Measurements from ENCODE around the gene RAD52. TPM values are rescaled to one million over a fixed set of nuclear protein-coding genes. Genes with fewer than 3 reads are reported as not detected.

RAD52 gene
- total and polyA plus RNA-seq, 5 donors from 2014 or later = 2.6 to 13.8 (median 2.9) TPM

DNA sequence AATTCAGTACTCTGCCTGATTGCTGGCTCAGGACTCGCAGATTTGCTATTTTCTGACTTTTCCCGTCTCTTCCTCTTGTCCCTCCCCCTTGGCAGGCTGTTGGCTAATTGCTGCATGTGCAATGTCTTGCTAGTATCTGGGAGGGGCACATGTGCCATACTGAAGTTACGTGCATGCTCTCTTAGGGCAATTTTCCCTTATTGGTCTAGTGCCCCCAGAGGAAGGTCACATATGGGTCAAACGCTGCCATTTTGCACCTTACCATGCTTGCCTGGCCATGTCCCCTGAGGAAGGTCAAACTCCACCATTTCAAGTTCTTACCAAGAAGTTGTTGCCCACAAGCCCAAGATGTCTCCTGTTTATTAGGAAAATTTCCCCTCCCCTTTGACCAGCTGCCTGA, 27.7 kb upstream of the RAD52 start:
- DNase-seq = no peak
- Mint-ChIP-seq H3K27me3 (peaks cover 14% of the 10 kb centered on the region), H3K27ac (no peak overlapping the region), H3K4me3 (no peak overlapping the region), H3K36me3 (no peaks in the 10 kb centered on the region), H3K9me3 (no peaks in the 10 kb centered on the region), H3K4me1 (no peaks in the 10 kb centered on the region)
- Histone ChIP-seq H3K36me3 (ENCODE audit: control insufficient read depth, insufficient read depth, low read length) (no peaks in the 10 kb centered on the region), H3K4me3 (ENCODE audit: low read depth, low read length) (no peak overlapping the region), H3K27ac (ENCODE audit: insufficient read depth, low read length, poor library complexity, severe bottlenecking) (no peak overlapping the region), H3K27me3 (ENCODE audit: control insufficient read depth, insufficient read depth, low read length) (no peaks in the 10 kb centered on the region), H3K4me1 (ENCODE audit: control insufficient read depth, insufficient read depth, low read length, poor library complexity, severe bottlenecking) (no peaks in the 10 kb centered on the region), H3K9me3 (ENCODE audit: control insufficient read depth in 2 of 2, low read length in 2 of 2) (no peaks in the 10 kb centered on the region)
- ATAC-seq (ENCODE audit: low read depth in 2 of 2) = no peak

GRCh38 chr12:976644-977043, 27.1 kb upstream of the RAD52 start:
- no peak for ATAC-seq (ENCODE audit: low read depth in 2 of 2)
- no peak overlapping the region for H3K4me3 Mint-ChIP-seq
- H3K27me3 Mint-ChIP-seq = peaks cover 14% of the 10 kb centered on the region
- Histone ChIP-seq H3K27ac (ENCODE audit: insufficient read depth, low read length, poor library complexity, severe bottlenecking) (no peak overlapping the region), H3K4me1 (ENCODE audit: control insufficient read depth, insufficient read depth, low read length, poor library complexity, severe bottlenecking) (no peaks in the 10 kb centered on the region), H3K36me3 (ENCODE audit: control insufficient read depth, insufficient read depth, low read length) (no peaks in the 10 kb centered on the region), H3K4me3 (ENCODE audit: low read depth, low read length) (no peak overlapping the region), H3K9me3 (ENCODE audit: control insufficient read depth in 2 of 2, low read length in 2 of 2) (no peaks in the 10 kb centered on the region), H3K27me3 (ENCODE audit: control insufficient read depth, insufficient read depth, low read length) (no peaks in the 10 kb centered on the region)
- DNase-seq = no peak
- no peak overlapping the region for H3K27ac Mint-ChIP-seq
- no peaks in the 10 kb centered on the region for H3K9me3 Mint-ChIP-seq
- no peaks in the 10 kb centered on the region for H3K36me3 Mint-ChIP-seq
- H3K4me1 Mint-ChIP-seq = no peaks in the 10 kb centered on the region

DNA sequence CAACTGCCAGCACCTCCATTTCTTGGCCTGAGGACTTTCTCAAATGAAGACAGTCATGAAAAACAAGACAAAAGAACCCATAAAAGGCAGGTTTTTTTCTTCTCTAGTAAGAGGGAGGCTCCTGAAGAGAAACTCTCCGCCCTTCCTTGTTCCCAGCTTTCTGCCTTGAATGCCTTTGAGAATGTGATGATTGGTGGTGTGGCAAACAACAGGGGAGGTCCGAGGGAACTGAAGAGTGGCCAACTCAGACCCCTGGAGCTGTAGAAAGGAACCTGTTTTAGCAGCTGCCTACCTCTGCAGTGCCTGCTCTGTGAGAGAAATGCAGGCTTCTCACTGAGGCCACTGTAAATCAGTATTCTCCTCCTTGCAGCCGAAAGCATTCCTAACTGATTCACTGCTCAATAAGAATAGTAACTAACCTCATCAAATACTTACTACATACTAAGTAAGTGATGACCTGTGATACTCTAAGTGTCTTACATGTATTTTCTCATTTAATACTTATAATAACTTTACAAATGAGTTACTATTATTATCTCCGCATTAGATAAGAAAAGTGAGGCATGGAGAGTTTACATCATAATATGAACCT, 24.9 kb upstream of the RAD52 start:
- H3K4me1 Mint-ChIP-seq = no peaks in the 10 kb centered on the region
- no peak overlapping the region for H3K4me3 ChIP-seq (ENCODE audit: low read depth, low read length)
- H3K9me3 ChIP-seq (ENCODE audit: control insufficient read depth in 2 of 2, low read length in 2 of 2) = no peaks in the 10 kb centered on the region
- no peaks in the 10 kb centered on the region for H3K36me3 ChIP-seq (ENCODE audit: control insufficient read depth, insufficient read depth, low read length)
- H3K36me3 Mint-ChIP-seq = no peaks in the 10 kb centered on the region
- no peak overlapping the region for H3K27ac Mint-ChIP-seq
- H3K9me3 Mint-ChIP-seq = no peaks in the 10 kb centered on the region
- H3K27ac ChIP-seq (ENCODE audit: insufficient read depth, low read length, poor library complexity, severe bottlenecking) = no peak overlapping the region
- H3K4me1 ChIP-seq (ENCODE audit: control insufficient read depth, insufficient read depth, low read length, poor library complexity, severe bottlenecking) = no peaks in the 10 kb centered on the region
- H3K4me3 Mint-ChIP-seq = no peak overlapping the region
- H3K27me3 Mint-ChIP-seq = peaks cover 14% of the 10 kb centered on the region
- no peaks in the 10 kb centered on the region for H3K27me3 ChIP-seq (ENCODE audit: control insufficient read depth, insufficient read depth, low read length)
- DNase-seq (no peak), ATAC-seq (ENCODE audit: low read depth in 2 of 2) (no peak)

DNA sequence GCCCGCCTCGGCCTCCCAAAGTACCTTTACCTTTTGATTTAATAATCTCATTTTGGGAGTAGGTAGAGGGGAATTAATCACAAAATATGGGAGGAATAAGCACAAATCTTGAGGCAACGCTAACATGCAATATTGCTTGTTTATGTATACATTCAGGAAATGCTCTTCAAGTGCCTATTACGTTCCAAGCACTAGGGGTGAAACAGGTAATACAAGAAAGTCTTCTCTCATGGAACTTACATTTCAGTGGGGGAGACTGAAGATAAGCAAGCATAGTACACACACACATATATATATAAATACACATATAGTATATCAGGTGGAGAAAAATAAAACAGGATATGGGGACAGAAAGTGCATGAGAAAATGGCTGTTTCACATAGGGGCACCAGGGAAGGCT, 22.5 kb upstream of the RAD52 start:
- no peaks in the 10 kb centered on the region for H3K4me1 Mint-ChIP-seq
- Histone ChIP-seq H3K27me3 (ENCODE audit: control insufficient read depth, insufficient read depth, low read length) (no peaks in the 10 kb centered on the region), H3K4me1 (ENCODE audit: control insufficient read depth, insufficient read depth, low read length, poor library complexity, severe bottlenecking) (no peaks in the 10 kb centered on the region), H3K27ac (ENCODE audit: insufficient read depth, low read length, poor library complexity, severe bottlenecking) (no peak overlapping the region), H3K4me3 (ENCODE audit: low read depth, low read length) (no peak overlapping the region), H3K9me3 (ENCODE audit: control insufficient read depth in 2 of 2, low read length in 2 of 2) (no peaks in the 10 kb centered on the region), H3K36me3 (ENCODE audit: control insufficient read depth, insufficient read depth, low read length) (no peaks in the 10 kb centered on the region)
- no peaks in the 10 kb centered on the region for H3K36me3 Mint-ChIP-seq
- DNase-seq = no peak
- no peak for ATAC-seq (ENCODE audit: low read depth in 2 of 2)
- no peak overlapping the region for H3K4me3 Mint-ChIP-seq
- peaks cover 17% of the 10 kb centered on the region for H3K27me3 Mint-ChIP-seq
- no peaks in the 10 kb centered on the region for H3K9me3 Mint-ChIP-seq
- H3K27ac Mint-ChIP-seq = no peak overlapping the region

DNA sequence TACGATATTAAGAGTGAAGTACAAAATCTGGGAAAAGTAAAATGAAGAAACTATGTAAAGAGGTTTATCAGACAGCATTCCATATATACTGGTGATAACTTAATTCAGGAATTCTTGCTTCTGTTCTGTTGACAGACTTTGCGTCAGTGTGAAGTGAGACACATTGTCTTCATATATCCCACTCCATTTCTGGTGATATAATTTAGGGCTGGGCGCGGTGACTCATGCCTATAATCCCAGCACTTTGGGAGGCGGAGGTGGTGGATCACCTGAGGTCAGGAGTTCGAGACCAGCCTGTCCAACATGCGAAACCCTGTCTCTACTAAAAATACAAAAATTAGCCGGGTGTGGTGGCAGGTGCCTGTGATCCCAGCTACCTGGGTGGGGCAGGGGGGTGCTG, 20.3 kb upstream of the RAD52 start:
- Histone ChIP-seq H3K4me3 (ENCODE audit: low read depth, low read length) (no peak overlapping the region), H3K27ac (ENCODE audit: insufficient read depth, low read length, poor library complexity, severe bottlenecking) (no peak overlapping the region), H3K4me1 (ENCODE audit: control insufficient read depth, insufficient read depth, low read length, poor library complexity, severe bottlenecking) (no peaks in the 10 kb centered on the region), H3K27me3 (ENCODE audit: control insufficient read depth, insufficient read depth, low read length) (no peaks in the 10 kb centered on the region), H3K9me3 (ENCODE audit: control insufficient read depth in 2 of 2, low read length in 2 of 2) (no peaks in the 10 kb centered on the region), H3K36me3 (ENCODE audit: control insufficient read depth, insufficient read depth, low read length) (no peaks in the 10 kb centered on the region)
- ATAC-seq (ENCODE audit: low read depth in 2 of 2) (no peak), DNase-seq (no peak)
- H3K4me1 Mint-ChIP-seq = no peaks in the 10 kb centered on the region
- H3K27me3 Mint-ChIP-seq = peaks cover 7% of the 10 kb centered on the region
- no peaks in the 10 kb centered on the region for H3K36me3 Mint-ChIP-seq
- H3K9me3 Mint-ChIP-seq = no peaks in the 10 kb centered on the region
- no peak overlapping the region for H3K4me3 Mint-ChIP-seq
- H3K27ac Mint-ChIP-seq = no peak overlapping the region

DNA sequence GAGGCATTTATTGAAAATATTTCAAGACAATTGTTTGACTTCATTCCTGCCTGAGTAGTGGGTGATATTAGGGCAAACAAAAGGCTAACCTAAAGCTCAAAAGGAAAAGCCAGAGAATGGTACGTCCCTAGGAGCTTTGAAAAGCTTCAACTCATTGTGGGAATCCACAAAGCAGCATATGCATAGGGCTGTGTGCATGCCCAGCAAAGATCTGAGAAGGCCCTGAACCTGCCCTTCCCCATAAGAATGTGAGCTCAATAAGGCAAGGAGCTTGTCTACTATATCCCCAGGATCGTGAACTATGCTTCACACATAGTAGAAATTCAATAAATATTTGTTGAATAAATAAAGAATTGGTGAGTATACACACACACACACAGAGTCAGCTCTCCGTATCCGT, 19.1 kb upstream of the RAD52 start:
- H3K27me3 Mint-ChIP-seq = peaks cover 4% of the 10 kb centered on the region
- no peaks in the 10 kb centered on the region for H3K9me3 ChIP-seq (ENCODE audit: control insufficient read depth in 2 of 2, low read length in 2 of 2)
- no peak overlapping the region for H3K4me3 Mint-ChIP-seq
- H3K4me1 Mint-ChIP-seq = no peaks in the 10 kb centered on the region
- no peaks in the 10 kb centered on the region for H3K27me3 ChIP-seq (ENCODE audit: control insufficient read depth, insufficient read depth, low read length)
- DNase-seq (no peak), ATAC-seq (ENCODE audit: low read depth in 2 of 2) (no peak)
- H3K9me3 Mint-ChIP-seq = no peaks in the 10 kb centered on the region
- H3K36me3 Mint-ChIP-seq = no peaks in the 10 kb centered on the region
- no peaks in the 10 kb centered on the region for H3K4me1 ChIP-seq (ENCODE audit: control insufficient read depth, insufficient read depth, low read length, poor library complexity, severe bottlenecking)
- H3K4me3 ChIP-seq (ENCODE audit: low read depth, low read length) = no peak overlapping the region
- no peak overlapping the region for H3K27ac ChIP-seq (ENCODE audit: insufficient read depth, low read length, poor library complexity, severe bottlenecking)
- no peak overlapping the region for H3K27ac Mint-ChIP-seq
- H3K36me3 ChIP-seq (ENCODE audit: control insufficient read depth, insufficient read depth, low read length) = no peaks in the 10 kb centered on the region

- no peaks in the 10 kb centered on the region for H3K27me3 ChIP-seq (ENCODE audit: control insufficient read depth, insufficient read depth, low read length)
- no peaks in the 10 kb centered on the region for H3K9me3 Mint-ChIP-seq
Observed at GRCh38 chr12:967641-968040, 18.1 kb upstream of the RAD52 start.

DNA sequence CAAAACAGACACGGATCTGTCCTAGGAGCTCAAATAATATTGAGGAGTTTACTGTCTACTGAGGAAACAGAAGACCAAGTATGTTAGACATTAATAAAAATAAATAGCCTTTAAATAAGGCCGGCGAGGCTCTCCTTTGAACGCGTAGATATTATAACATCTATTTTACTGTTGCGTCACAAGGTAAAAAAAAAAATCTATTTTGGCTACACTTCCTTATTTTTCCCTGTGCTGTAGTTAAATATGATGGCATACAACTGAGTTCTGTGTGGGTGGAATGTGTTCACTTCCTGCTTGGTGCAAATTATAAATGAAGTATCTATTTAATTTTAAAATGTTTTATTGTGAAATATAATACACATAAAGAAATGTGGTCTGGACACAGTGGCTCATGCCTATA, 17.2 kb upstream of the RAD52 start:
- Mint-ChIP-seq H3K9me3 (no peaks in the 10 kb centered on the region), H3K36me3 (no peaks in the 10 kb centered on the region), H3K27ac (no peak overlapping the region), H3K27me3 (peaks cover 4% of the 10 kb centered on the region), H3K4me3 (no peak overlapping the region), H3K4me1 (no peaks in the 10 kb centered on the region)
- H3K36me3 ChIP-seq (ENCODE audit: control insufficient read depth, insufficient read depth, low read length) = no peaks in the 10 kb centered on the region
- no peak overlapping the region for H3K27ac ChIP-seq (ENCODE audit: insufficient read depth, low read length, poor library complexity, severe bottlenecking)
- no peaks in the 10 kb centered on the region for H3K9me3 ChIP-seq (ENCODE audit: control insufficient read depth in 2 of 2, low read length in 2 of 2)
- DNase-seq (no peak), ATAC-seq (ENCODE audit: low read depth in 2 of 2) (no peak)
- H3K27me3 ChIP-seq (ENCODE audit: control insufficient read depth, insufficient read depth, low read length) = no peaks in the 10 kb centered on the region
- no peaks in the 10 kb centered on the region for H3K4me1 ChIP-seq (ENCODE audit: control insufficient read depth, insufficient read depth, low read length, poor library complexity, severe bottlenecking)
- H3K4me3 ChIP-seq (ENCODE audit: low read depth, low read length) = no peak overlapping the region

More at GRCh38 chr12:967641-968040, 18.1 kb upstream of the RAD52 start:
- H3K36me3 Mint-ChIP-seq = no peaks in the 10 kb centered on the region
- no peak overlapping the region for H3K4me3 Mint-ChIP-seq
- no peaks in the 10 kb centered on the region for H3K9me3 ChIP-seq (ENCODE audit: control insufficient read depth in 2 of 2, low read length in 2 of 2)
- ATAC-seq (ENCODE audit: low read depth in 2 of 2) = no peak
- no peaks in the 10 kb centered on the region for H3K4me1 ChIP-seq (ENCODE audit: control insufficient read depth, insufficient read depth, low read length, poor library complexity, severe bottlenecking)
- no peak for DNase-seq
- no peak overlapping the region for H3K4me3 ChIP-seq (ENCODE audit: low read depth, low read length)
- no peaks in the 10 kb centered on the region for H3K36me3 ChIP-seq (ENCODE audit: control insufficient read depth, insufficient read depth, low read length)
- H3K4me1 Mint-ChIP-seq = no peaks in the 10 kb centered on the region
- no peak overlapping the region for H3K27ac ChIP-seq (ENCODE audit: insufficient read depth, low read length, poor library complexity, severe bottlenecking)
- peaks cover 4% of the 10 kb centered on the region for H3K27me3 Mint-ChIP-seq
- H3K27ac Mint-ChIP-seq = no peak overlapping the region
